Urinary bladder (tissue), 4 donors: ENCODE results near the gene POR. TPM values are rescaled to one million over a fixed set of nuclear protein-coding genes. Genes with fewer than 3 reads are reported as not detected.
"Not testable (repeated sequence)": the region's sequence is repeated elsewhere in the genome, so short reads cannot be mapped to it uniquely, and the experiment has no call there.

ENCODE experiments used
- DNase-seq: peaks from one replicate; pipeline ENCODE4 v3.0.0-alpha.2; 2015; ENCODE audit errors: extremely low spot score
- H3K27ac ChIP-seq: one replicate; pipeline ENCODE4 v1.5.1; 2013; ENCODE audit warnings: low read depth, mild to moderate bottlenecking, moderate library complexity
- H3K36me3 ChIP-seq: one replicate; pipeline ENCODE4 v1.6.1; 2013; ENCODE audit warnings: mild to moderate bottlenecking, moderate library complexity; ENCODE audit not compliant: insufficient read depth
- H3K4me1 ChIP-seq: one replicate; pipeline ENCODE4 v1.6.1; 2013; ENCODE audit warnings: mild to moderate bottlenecking, moderate library complexity; ENCODE audit not compliant: insufficient read depth
- H3K4me3 ChIP-seq: one replicate; pipeline ENCODE4 v1.5.1; 2013; ENCODE audit warnings: low read depth, low read length
- WGBS: extraction: QIAGEN DNeasy Blood & Tissue Kit; methylation state at CpG from one replicate; pipeline ENCODE4 v1.1.7; 2013; 5-methylcytosine and 5-hydroxymethylcytosine counted together
- polyA plus RNA-seq: library from polyadenylated mRNA; stranded (reverse); fragments of 200-250 nt; gene quantifications from one replicate; pipeline ENCODE4 v1.2.3, GENCODE V29; 2013
- total RNA-seq: library from RNA; depleted of rRNA; stranded (reverse); fragments of >200 nt; gene quantifications from one replicate; pipeline ENCODE4 v1.2.3, GENCODE V29; 2014
- donor health status: healthy with polysubstance abuse.
- donor health status: healthy.

Gene POR
- total and polyA plus RNA-seq, 2 donors, result 33.2 to 103 TPM

DNA sequence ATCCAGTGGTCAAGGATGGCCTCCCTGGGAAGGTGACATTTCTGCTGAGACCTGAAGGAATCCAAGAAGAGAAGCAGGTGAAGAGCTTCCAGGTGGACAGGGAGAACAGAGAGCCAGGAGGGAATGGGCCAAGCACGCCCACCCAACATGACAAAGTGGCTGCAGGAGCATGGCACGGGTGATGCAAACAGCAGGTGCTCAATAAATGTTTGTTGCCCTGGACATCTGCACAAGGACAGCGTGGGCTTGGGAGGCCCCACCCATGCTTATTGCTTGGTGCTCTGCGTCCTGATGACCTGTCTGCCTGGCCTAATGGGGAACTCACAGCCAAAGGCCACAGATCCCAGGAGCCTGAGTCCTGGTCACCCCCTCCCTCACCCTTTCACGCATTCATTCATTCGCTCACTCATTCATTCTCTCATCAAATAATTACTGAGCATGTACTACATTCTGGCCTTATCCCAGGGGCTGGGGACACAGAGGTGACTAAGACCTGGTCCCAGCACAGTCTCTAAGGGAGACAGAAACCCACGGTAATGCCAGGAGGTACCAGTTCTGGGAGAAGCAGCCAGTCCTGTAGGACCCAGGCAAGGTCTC lies 23.0 kb upstream of the POR start:
- 92% methylated on average over 7 of the region's 7 CpGs for WGBS
- peak overlapping the region; percentile 44 for H3K27ac ChIP-seq
- H3K4me3 ChIP-seq, result no peak overlapping the region
- no peaks in the 10 kb centered on the region for H3K4me1 ChIP-seq
- no peak for DNase-seq
- H3K36me3 ChIP-seq, result no peaks in the 10 kb centered on the region

DNA sequence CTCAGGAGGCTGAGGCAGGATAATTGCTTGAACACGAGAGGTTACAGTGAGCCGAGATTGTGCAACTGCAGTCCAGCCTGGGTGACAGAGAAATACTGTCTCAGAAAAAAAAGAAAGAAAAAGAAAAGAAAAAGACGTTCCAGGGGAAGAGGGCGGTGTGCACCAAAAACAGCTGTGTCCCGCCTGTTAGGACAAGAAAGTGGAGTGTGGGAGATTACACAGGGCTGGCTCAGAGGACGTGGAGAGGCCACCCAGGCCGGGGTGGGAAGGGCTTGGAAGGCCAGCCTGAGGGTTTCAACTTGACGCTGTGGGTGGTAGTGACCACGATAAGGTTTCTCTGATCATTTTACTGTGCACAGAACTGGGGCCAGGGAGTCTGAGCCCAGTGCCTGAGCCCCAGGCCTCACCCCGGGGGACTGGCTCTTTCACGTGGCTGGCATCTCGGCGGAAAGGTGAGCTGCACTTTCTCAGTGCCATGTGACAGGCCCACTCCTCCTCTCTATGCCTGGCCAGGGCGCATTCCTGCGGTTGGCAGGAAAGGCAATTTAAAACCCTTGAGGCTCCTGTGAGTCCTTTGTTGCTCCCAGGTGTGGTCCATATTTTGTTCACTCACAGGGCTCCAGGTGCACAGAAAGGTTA lies 22.2 kb upstream of the POR start:
- no peak overlapping the region for H3K4me3 ChIP-seq
- H3K36me3 ChIP-seq, result no peaks in the 10 kb centered on the region
- peak; percentile 32 for DNase-seq
- H3K27ac ChIP-seq, result peak overlapping the region; percentile 42
- H3K4me1 ChIP-seq, result no peaks in the 10 kb centered on the region
- 39% methylated on average over 15 of the region's 15 CpGs for WGBS

DNA sequence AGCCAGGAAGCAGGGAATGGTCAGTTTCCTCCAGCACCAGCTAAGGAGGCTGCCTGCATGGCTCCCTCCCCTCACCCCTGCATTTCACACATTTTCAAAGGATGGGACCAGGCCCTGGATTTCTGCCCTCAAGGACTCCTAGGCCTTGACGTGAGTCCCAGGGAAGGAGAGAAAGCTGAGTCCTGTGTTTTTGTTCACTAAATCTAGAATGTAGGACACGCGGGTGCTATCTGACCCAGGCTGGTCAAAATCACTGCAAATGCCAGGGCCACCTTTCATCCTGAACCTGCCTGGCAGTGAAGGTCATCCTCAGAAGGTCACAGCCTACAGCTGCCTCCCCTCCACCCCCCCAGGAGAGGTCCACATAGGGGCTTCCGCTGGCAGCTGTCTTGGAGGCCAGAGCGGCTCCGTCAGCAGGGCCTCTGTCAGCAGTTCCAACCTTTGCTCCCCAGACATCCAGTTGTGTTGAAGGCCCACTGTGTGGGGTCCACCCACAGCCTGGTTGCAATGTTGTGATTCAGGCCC lies 18.1 kb upstream of the POR start:
- no peak overlapping the region for H3K27ac ChIP-seq

DNA sequence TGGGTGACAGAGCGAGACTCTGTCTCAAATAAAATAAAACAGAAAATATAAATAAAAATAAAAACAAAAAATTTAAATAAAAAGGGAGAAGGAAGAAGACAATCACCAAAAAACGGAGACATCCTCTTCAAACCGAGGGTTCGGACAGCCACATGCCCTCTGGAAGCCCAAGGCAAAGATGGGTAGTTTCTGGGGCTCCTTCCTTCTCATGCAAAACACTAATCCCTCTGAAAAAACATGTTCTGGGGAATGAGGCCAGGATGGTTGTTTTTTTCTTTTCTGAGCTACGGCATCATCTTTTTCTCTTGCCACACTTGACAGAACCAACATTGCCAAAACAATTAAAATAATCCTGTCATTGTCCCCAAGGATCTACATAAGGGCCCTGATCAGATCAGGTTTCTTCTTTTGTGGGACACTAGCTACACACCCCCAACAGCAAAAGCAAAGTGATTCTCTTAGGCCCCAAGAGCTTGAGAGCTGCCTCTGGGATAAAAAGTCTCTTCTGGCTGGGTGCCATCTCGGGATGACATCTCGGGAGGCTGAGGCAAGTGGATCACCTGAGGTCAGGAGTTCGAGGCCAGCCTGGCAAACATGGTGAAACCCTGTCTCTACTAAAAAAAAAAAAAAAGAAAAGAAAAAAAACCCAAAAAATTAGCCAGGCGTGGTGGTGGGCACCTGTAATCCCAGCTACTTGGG lies 14.2 kb upstream of the POR start:
- 89% methylated on average over 9 of the region's 9 CpGs for WGBS

More for the DNA sequence above, 18.1 kb upstream of the POR start:
- Histone ChIP-seq H3K4me3 (no peak overlapping the region), H3K36me3 (no peaks in the 10 kb centered on the region), H3K4me1 (no peaks in the 10 kb centered on the region)
- DNase-seq, result no peak
- 92% methylated on average over 6 of the region's 6 CpGs for WGBS

DNA sequence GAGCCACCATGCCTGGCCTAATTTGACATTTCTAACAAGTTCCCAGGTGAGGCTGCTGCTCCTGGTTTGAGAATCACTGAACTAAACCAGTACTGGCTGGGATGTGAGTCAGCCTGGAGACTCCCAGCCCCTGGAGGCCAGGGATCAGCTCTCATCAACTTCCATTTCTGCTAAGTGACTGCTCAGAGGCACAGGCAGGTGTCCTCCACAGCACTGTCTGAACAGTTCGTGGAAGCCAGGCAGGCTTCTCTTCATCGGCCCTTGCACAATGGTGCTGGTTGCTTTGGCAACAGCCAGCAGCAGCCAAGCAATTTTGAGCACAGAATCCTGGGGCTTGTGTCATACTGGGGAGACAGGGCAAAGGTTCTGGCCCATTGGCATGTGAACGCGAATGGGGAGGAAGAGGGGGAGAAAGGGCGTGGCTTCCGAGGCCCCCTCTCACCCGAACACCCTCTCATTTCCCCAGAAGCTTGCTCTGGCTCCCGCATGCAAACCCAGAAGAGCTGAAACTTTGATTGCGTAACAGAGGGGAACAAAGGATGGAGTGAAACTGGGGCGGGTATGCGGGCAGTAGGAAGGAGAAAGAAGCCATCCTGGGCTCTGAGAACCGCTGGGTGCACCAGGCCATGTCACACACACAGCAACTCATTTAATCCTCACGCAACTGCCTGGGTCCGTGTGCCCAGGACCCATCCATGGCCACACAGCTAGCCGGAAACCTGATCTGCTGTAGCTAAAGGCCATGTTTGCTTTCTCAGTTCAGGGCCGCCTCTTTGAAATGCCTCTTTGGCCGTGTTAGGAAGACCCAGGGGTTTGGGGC lies 9.0 kb upstream of the POR start:
- Histone ChIP-seq H3K36me3 (no peaks in the 10 kb centered on the region), H3K4me1 (no peaks in the 10 kb centered on the region), H3K4me3 (no peak overlapping the region), H3K27ac (peak overlapping the region; percentile 44)
- WGBS, result 36% methylated on average over 17 of the region's 17 CpGs
- DNase-seq, result no peak

More for the DNA sequence above, 14.2 kb upstream of the POR start:
- Histone ChIP-seq H3K4me1 (no peaks in the 10 kb centered on the region), H3K36me3 (no peaks in the 10 kb centered on the region), H3K4me3 (no peak overlapping the region), H3K27ac (no peak overlapping the region)
- no peak for DNase-seq

DNA sequence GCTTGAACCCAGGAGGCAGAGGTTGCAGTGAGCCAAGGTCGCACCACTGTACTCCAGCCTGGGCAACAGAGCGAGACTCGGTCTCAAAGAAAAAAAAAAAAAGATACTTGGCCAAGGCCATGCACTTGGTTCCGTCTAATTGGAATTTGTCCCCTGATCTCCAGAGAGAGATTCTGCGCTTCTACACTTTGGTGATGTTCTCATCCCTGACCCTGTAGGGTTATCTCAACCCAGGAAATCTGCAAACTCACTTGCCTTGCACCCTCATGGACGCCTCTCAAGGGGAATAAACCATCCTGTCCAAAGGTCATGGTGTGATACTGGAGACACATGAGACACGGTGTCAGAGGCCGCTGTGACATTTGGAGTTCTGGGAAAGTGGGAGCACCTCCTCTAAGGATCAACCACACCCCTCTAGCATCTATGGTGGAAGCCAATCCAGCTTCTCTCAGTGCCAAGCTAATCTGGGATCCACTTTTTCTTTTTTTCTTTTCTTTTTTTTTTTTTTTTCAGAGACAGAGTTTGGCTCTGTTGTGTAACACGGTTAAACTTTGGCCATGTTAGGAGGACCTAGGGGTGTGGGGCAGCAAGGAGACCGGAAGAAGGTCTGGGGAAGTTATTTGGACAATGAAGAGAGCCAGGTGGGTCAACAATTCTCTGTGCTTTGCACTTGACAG lies 7.8 kb upstream of the POR start:
- Histone ChIP-seq H3K36me3 (no peaks in the 10 kb centered on the region), H3K4me3 (no peak overlapping the region), H3K27ac (no peak overlapping the region), H3K4me1 (no peaks in the 10 kb centered on the region)
- DNase-seq, result no peak
- WGBS, result 83% methylated on average over 10 of the region's 10 CpGs

DNA sequence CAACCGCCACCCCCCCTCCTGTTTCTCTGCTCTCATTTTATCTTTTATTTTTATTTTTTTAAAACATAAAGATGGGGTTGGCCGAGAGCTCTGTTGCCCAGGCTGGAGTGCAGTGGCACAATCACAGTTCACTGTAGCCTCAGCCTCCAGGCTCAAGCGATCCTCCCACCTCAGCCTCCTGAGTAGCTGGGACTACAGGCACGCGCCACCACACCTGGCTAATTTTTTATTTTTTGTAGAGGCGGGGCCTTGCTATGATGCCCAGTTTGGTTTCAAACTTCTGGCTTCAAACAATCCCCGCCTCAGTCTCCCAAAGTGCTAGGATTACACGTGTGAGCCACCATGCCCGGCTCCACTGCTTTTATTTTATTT lies 7.3 kb upstream of the POR start:
- DNase-seq, H3K27ac ChIP-seq, H3K4me1 ChIP-seq, H3K4me3 ChIP-seq, H3K36me3 ChIP-seq: not testable (repeated sequence)
- WGBS, result 91% methylated on average over 9 of the region's 9 CpGs

DNA sequence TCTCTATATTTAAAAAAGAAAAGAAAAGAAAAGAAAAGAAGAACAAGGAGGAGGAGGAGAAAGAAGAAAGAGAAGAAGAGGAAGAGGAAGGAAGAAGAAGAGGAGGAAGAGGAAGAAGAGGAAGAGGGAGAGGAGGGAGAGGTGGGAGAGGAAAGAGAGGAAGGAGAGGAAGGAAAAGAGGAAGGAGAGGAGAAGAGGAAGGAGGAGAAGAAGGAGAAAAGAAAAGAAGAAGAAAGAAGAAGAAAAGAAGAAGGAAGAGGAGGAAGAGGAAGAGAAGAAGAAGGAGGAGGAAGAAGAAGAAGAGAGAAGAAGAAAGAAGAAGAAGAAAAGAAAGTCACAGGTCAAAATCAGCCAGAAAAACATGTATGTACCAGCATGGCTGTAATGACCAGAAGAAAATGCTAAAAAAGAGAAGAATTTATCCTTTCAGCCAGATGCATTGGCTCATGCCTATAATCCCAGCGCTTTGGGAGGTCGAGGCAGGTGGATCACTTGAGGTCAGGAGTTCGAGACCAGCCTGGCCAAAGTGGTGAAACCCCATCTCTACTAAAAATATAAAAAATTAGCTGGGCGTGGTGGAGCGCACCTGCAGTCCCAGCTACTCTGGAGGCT lies 5.3 kb upstream of the POR start:
- 91% methylated on average over 5 of the region's 5 CpGs for WGBS
- Histone ChIP-seq H3K36me3 (no peaks in the 10 kb centered on the region), H3K4me3 (no peak overlapping the region), H3K27ac (no peak overlapping the region), H3K4me1 (no peaks in the 10 kb centered on the region)
- no peak for DNase-seq

DNA sequence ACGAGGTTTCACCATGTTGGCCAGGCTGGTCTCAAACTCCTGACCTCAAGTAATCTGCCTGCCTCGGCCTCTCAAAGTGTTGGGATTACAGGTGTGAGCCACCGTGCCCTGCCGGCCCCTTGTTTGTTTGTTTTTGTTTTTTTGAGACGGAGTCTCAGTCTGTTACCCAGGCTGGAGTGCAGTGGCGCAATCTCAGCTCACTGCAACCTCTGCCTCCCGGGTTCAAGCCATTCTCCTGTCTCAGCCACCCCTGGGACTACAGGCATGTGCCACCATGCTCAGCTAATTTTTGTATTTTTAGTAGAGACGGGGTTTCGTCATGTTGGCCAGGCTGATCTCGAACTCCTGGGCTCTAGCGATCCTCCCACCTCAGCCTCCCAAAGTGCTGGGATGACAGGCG lies 3.8 kb upstream of the POR start:
- not testable (repeated sequence) for H3K4me3 ChIP-seq
- WGBS, result 77% methylated on average over 12 of the region's 12 CpGs

DNA sequence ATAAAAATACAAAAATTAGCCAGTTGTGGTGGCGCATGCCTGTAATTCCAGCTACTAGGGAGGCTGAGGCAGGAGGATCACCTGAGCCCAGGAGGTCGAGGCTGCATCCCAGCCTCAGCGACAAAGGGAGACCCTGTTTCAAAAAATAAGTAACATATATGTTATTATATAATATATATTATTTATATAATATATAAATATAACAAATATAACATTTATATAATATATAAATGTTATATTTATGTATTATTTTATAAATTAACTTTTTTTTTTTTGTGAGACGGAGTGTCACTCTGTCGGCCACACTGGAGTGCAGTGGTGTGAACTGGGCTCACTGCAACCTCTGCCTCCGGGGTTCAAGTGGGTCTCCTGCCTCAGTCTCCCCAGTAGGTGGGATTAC lies 1.5 kb upstream of the POR start:
- Histone ChIP-seq H3K4me1 (peaks cover 2% of the 10 kb centered on the region), H3K4me3 (no peak overlapping the region), H3K36me3 (no peaks in the 10 kb centered on the region), H3K27ac (no peak overlapping the region)
- 97% methylated on average over 6 of the region's 6 CpGs for WGBS
- no peak for DNase-seq

More for the DNA sequence above, 3.8 kb upstream of the POR start:
- H3K36me3 ChIP-seq, H3K27ac ChIP-seq, H3K4me1 ChIP-seq, DNase-seq: not testable (repeated sequence)

DNA sequence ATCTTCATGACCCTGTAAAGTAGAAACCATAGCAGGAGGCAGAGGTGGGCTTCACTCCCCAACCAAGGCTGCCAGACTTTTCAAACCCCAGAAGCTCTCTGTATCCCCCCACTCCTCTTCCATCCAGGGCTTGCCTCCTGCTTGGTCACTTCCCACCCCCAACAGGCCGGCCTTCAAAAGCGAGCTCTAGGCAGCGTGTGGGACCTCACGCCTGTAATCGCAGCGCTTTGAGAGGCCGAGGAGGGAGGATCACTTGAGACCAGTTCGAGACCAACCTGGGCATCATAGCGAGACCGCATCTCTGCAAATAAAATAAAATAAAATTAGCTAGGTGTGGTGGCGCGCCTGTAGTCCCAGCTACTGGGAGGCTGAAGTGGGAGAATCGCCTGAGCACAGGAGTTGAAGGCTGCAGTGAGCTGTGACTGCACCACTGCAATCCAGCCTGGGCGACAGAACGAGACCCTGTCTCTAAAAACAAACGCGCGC lies 743 bp upstream of the POR start:
- Histone ChIP-seq H3K4me1 (peaks cover 2% of the 10 kb centered on the region), H3K36me3 (no peaks in the 10 kb centered on the region), H3K27ac (peak overlapping the region; percentile 94), H3K4me3 (peak overlapping the region; percentile 53)
- 28% methylated on average over 18 of the region's 18 CpGs for WGBS
- DNase-seq, result no peak

DNA sequence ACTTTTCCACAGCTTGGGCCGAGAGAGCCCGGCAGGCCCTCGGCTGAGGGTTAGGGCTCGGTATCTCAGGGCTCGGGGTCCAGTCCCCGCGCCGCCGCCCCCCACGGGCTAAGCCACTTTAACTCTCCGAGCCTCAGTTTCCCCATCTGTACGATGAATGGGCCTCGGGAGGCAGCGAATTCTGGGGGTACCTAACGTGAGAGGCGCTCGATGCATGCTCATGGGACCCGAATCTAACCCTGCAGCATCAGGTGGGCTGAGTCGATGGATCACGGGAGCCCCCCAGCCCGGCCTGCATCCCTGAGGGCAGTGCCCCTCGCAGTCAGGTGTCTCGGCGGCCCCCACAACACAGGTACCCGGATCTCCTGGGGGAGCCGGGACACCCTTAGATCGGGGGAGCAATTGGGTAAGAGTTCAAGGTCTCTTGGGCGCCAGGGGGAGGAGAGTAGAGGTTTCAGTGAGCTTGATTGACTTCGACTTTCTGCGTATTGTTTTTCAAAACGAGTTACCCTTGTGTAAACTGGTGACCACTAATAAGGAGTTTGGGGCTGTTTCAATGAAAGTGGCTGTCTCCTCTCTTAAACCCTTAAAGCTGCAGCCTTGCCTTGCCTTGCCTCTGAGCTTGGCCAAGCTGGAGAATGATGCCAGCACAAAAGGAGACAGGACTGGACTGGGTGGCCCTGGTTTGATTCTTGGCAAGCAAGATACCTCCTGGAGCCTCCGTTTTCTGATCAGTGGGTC lies 631 bp downstream of the POR start:
- WGBS, result under 1% methylated on average over 32 of the region's 32 CpGs
- Histone ChIP-seq H3K27ac (peak overlapping the region; percentile 95), H3K4me1 (peaks cover 2% of the 10 kb centered on the region), H3K36me3 (no peaks in the 10 kb centered on the region), H3K4me3 (peak overlapping the region; percentile 83)
- DNase-seq, result no peak
